ENCODE data around the gene RAB4A.

DNA sequence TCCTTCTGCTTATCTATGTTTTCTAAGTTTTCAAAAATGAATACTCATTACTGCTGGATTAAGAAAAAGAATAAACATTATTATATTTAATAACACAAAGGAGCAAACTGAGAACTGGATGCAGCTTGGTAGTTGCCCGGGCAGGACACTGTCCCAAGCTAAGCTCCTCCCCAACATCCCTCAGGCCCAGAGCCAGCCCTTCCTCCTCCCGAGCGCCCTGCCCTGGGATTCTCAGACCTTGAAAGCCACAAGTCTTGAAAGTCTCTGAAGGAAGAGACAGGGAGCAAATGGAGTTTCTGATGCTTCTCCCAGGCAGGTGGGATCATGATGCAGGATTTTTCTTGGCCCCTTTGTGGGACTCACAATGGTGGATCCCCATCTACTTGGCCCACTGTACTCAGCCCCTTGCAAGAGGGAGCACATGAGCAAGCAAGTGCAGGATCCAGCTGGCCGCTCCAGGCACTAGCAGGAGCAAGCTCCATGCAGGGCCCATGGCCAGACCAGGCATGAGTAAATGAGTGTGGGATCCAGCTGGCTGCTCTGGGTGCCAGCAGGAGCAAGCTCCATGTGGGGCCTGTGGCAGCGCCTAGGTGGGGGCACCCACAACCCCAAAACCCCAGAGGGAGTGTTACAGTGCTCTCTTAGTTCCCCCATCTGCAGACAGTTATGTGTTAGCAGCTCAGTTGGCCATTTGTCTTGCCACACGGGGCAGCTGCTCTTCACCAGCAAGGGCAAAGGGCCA lies 32.1 kb upstream of the RAB4A start:
- no peak for TF ChIP-seq GATA2 (IDR thresholded peaks at IDR 0.05; ENCODE audit: low read depth, low read length)
- TF ChIP-seq GATA3 (IDR thresholded peaks at IDR 0.05; ENCODE audit: low read depth, low read length), result no peak
